Peyer's patch (tissue), 4 donors: Measurements from ENCODE around the gene ENTPD3. TPM values are rescaled to one million over a fixed set of nuclear protein-coding genes. Genes with fewer than 3 reads are reported as not detected.
A peak's percentile ranks its signal among the peaks of the same experiment; 100 is the strongest.

Experiments
- DNase-seq, 3 donors: peaks; one replicate each; pipeline ENCODE4 v3.0.0-alpha.2; 2017 to 2019
- H3K27ac ChIP-seq, 4 donors: fragments of 200-600 bp; sonication (generic); one replicate each; pipeline ENCODE4 v1.5.1; 2016 to 2019
- H3K27me3 ChIP-seq, 2 donors: fragments of 200-600 bp; sonication (generic); one replicate each; pipeline ENCODE4 v1.5.1; 2019
- H3K36me3 ChIP-seq, 3 donors: fragments of 200-600 bp; sonication (generic); one replicate each; pipeline ENCODE4 v1.5.1; 2016 to 2019
- H3K4me1 ChIP-seq, 4 donors: fragments of 200-600 bp; sonication (generic); one replicate each; pipeline ENCODE4 v1.5.1; 2016 to 2019
- H3K4me3 ChIP-seq, 4 donors: fragments of 200-600 bp; sonication (generic); 1 replicate in 3 of 4; 2 replicates in 1 of 4; pipeline ENCODE4 v1.5.1; 2016 to 2019; ENCODE audit warnings: mild to moderate bottlenecking in 1 of 4
- H3K9me3 ChIP-seq, 4 donors: fragments of 200-600 bp; sonication (generic); one replicate each; pipeline ENCODE4 v1.5.1; 2016 to 2019; ENCODE audit warnings: mild to moderate bottlenecking in 1 of 4
- CTCF ChIP-seq, 6 experiments: fragments of 450-650 bp in 4 of 6; fragments of 200-600 bp in 2 of 6; sonication (generic) in 1 of 6; IDR thresholded peaks; one replicate each; pipeline ENCODE4 v1.5.1; 2017 to 2019; ENCODE audit warnings: antibody characterized with exemption in 6 of 6, mild to moderate bottlenecking in 3 of 6, moderate library complexity in 1 of 6
- POLR2A ChIP-seq, 2 donors: fragments of 450-650 bp; IDR thresholded peaks; one replicate each; pipeline ENCODE4 v1.5.1; 2017; ENCODE audit warnings: antibody characterized with exemption in 2 of 2, mild to moderate bottlenecking in 2 of 2, moderate library complexity in 2 of 2
- total RNA-seq, 4 donors: library from RNA; depleted of rRNA; stranded (reverse); fragments of >200 nt; gene quantifications; one replicate each; pipeline ENCODE4 v1.1.0, GENCODE V29; 2016

ENTPD3 gene
- total RNA-seq = 1 to 10 TPM in 1 of 4 donors, under 1 TPM in 2, not detected in 1; 0.53 to 1.2 (median 0.67) TPM

GRCh38 chr3:40387001-40387894 lies at the start of gene ENTPD3:
Gene ENTPD3, plus strand, starts transcription at chr3:40387184. Its CDS starts 874 bp downstream, at chr3:40388058.
- Histone ChIP-seq H3K27me3 (no peaks in the 10 kb centered on the region), H3K4me3 (peak within 1 kb of the TSS in 3 of 4 donors; percentile 19 to 51 (median 38)), H3K36me3 (no peaks in the 10 kb centered on the region), H3K4me1 (peaks cover 0 to 7% (median 1%) of the 10 kb centered on the region in 4 donors), H3K9me3 (no peaks in the 10 kb centered on the region), H3K27ac (no peak within 1 kb of the TSS)
- no peak for TF ChIP-seq CTCF (IDR thresholded peaks at IDR 0.05)
- no peak for TF ChIP-seq POLR2A (IDR thresholded peaks at IDR 0.05)
- DNase-seq = peak in 2 of 3 donors; percentile 48 to 64

- DNase-seq = no peak
- Histone ChIP-seq H3K4me1 (no peaks in the 10 kb centered on the region), H3K27ac (no peak overlapping the region), H3K27me3 (no peaks in the 10 kb centered on the region), H3K9me3 (no peaks in the 10 kb centered on the region), H3K36me3 (no peaks in the 10 kb centered on the region), H3K4me3 (no peak overlapping the region)
- TF ChIP-seq POLR2A (IDR thresholded peaks at IDR 0.05) (no peak), CTCF (IDR thresholded peaks at IDR 0.05) (no peak)
Observed at GRCh38 chr3:40339871-40340270, 47.1 kb upstream of the ENTPD3 start.

GRCh38 chr3:40340541-40341170 lies 46.3 kb upstream of the ENTPD3 start:
- Histone ChIP-seq H3K27me3 (no peaks in the 10 kb centered on the region), H3K4me1 (no peaks in the 10 kb centered on the region), H3K27ac (no peak overlapping the region), H3K36me3 (no peaks in the 10 kb centered on the region), H3K9me3 (no peaks in the 10 kb centered on the region), H3K4me3 (no peak overlapping the region)
- no peak for DNase-seq
- TF ChIP-seq CTCF (IDR thresholded peaks at IDR 0.05) = no peak

- TF ChIP-seq CTCF (IDR thresholded peaks at IDR 0.05) = no peak
- Histone ChIP-seq H3K27me3 (no peaks in the 10 kb centered on the region), H3K9me3 (no peaks in the 10 kb centered on the region), H3K36me3 (no peaks in the 10 kb centered on the region), H3K27ac (no peak overlapping the region), H3K4me3 (no peak overlapping the region), H3K4me1 (no peaks in the 10 kb centered on the region)
- no peak for DNase-seq
Observed at GRCh38 chr3:40341671-40342070, 45.3 kb upstream of the ENTPD3 start.

- no peaks in the 10 kb centered on the region for H3K36me3 ChIP-seq
- no peak overlapping the region for H3K27ac ChIP-seq
- TF ChIP-seq POLR2A (IDR thresholded peaks at IDR 0.05) (no peak), CTCF (IDR thresholded peaks at IDR 0.05) (no peak)
- no peak for DNase-seq
- no peaks in the 10 kb centered on the region for H3K27me3 ChIP-seq
- H3K4me1 ChIP-seq = no peaks in the 10 kb centered on the region
- H3K4me3 ChIP-seq = no peak overlapping the region
- H3K9me3 ChIP-seq = peaks cover 0 to 3% (median 0%) of the 10 kb centered on the region in 4 donors
Observed at GRCh38 chr3:40350529-40350928, 36.5 kb upstream of the ENTPD3 start.
